CD4-positive, alpha-beta T cell treated with Interleukin-6 at 100 ng/mL for 8 hours (primary cell): ENCODE results near the gene DDC.
"Not testable (repeated sequence)": the region's sequence is repeated elsewhere in the genome, so short reads cannot be mapped to it uniquely, and the experiment has no call there.

ENCODE experiments used
- DNase-seq: peaks from one replicate; pipeline ENCODE4 v3.0.0-alpha.2; 2020; ENCODE audit warnings: mixed read lengths, low spot score

DDC gene

DNA sequence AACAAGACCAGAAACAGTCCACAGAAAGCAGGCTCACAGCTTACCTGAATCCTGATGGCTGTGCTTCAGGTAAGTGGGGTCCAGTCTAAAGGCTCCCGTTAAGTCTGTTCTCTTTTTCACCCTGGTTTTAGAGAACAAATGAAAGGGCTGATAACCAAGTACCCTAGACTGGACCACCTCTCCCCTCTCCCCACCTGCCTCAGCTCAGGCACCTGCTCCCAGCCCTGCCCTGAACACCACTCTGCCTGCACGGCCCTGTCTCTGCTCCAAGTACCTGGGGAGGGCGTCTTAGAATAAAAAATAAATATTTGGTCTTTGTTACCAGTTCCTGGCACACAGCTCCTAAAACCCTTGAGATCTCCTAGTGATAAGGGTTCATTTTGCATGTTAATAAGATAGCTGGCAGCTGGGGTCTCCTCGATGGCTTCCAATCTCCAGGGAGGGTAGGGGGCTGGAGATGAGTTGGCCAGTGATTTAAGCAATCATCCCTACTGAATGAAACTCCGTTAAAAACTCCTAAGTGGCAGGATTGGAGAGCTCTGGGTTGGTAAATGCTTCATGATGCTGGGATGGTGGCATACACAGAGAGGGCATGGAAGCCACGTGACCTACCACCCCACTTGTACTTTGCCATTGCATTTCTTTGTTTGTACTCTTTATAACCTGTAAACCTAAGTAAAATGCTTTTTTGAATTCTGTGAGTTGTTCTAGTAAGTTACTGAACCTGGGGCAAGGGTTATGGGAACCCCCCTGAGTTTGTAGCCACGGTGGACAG lies 85.3 kb downstream of the DDC start:
- no peak for DNase-seq

- no peak for DNase-seq
Observed at GRCh38 chr7:50477640-50478039, 87.6 kb downstream of the DDC start.

DNA sequence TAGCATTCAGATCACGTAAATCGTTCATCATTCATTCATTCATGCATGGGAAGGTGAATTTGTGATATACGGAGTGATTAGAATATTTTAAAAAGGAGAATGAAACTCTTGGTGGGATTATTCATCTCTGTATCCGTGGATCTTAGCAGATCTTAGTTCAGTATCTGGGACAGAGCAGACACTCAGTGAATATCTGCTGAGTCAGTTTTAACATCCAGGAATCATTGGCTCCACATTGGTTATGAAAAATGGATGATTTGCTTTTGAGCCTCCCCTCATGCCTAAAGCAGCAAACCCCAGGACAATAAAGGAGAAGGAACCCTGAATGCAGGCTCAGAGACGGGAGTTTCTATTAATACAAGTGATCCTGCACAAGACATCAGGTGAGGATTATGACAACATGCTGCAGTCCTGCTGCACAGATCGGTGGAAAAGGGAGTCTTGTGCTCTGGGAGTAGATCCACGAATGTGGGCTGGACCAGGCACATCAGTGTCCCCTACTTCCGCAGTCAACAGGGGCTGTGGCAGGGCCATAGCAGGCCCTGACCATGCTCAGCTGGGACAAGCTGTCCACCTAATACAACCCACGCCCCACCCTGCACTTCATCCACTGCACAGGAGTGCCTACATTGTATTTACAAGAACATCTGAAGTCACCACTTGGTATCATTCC lies 88.1 kb downstream of the DDC start:
- no peak for DNase-seq

DNA sequence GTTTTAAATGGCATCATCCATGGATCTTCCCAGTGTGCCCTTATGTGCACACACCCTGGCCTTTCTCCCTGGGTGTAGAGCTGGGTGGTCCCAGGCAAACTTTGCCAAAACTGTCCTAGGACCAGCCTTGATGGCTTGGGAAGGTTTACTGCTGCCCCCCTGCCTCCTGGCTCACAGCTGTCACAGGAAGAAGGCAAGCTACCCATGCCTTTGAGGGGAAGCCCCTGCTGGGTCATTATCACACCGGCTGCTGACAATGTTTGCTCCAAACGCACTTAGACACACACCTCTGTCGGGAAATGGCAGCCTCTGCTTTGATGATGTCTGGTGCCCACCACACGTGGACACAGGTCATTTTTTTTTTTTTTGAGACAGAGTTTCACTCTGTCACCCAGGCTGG lies 89.9 kb downstream of the DDC start:
- no peak for DNase-seq

GRCh38 chr7:50474382-50475160 lies 90.6 kb downstream of the DDC start:
- no peak for DNase-seq

- DNase-seq, result no peak
Observed at GRCh38 chr7:50473531-50473930, 91.7 kb downstream of the DDC start.

DNA sequence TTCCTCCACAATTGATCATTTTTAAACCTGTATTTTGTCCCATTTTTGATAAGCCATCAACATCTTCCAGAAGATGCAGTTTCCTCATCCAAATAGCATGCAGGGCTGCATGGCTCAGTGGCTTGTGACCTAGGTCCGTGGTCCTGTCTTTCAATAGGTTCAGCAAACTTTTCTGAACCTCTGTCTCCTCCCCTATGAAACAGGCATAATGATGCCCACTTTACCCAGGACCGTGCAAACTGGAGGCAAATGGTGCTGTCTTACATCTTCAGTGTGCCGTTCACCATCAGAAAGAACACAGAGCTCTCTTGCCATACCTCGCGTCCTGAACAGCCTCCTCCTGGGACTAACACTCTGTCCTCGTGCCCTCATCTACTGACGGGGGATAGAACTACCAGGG lies 92.8 kb downstream of the DDC start:
- DNase-seq, result no peak

GRCh38 chr7:50471970-50472369 lies 93.2 kb downstream of the DDC start:
- no peak for DNase-seq

- DNase-seq, result no peak
Observed at GRCh38 chr7:50470250-50471163, 94.7 kb downstream of the DDC start.

- no peak for DNase-seq
Observed at GRCh38 chr7:50469181-50469580, 96.0 kb downstream of the DDC start.

DNA sequence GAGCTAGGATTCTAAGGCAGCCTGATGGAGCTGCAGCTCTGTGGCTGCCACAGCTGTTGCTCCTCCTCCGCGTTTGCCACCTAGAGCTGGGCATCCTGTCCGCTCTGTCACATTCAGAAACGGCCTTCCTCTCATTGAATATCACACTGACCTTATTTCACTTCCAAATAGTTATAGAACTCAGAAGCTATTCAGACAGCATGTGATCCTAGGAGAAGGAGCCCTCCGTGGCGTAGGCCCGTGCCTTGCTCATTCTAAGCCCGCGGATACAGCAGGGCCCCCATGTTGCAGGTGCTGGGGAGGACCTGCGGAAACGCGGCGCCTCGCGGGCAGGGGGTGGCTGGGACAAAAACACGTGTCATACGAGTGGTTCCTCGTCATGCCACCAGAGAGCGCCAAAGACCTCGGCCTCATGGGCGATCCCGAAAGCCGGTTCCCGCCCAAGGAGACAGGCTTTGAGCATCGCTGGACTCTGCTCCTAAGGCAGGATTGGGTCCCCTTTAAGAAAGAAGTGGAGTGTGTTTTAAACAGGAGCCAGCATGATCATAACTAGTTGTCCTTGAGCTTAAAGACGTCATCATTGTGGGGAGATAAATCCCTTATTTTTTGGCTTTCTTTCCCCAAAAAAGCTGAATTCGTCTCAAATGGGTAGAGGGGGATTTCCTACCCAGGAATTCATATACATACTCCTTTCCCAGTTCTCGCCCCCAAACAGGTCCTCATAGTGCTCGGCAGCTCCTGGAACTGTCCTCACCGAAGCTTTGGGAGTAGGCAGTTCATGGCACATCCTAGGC lies 97.2 kb downstream of the DDC start:
- peak; percentile 78 for DNase-seq

DNA sequence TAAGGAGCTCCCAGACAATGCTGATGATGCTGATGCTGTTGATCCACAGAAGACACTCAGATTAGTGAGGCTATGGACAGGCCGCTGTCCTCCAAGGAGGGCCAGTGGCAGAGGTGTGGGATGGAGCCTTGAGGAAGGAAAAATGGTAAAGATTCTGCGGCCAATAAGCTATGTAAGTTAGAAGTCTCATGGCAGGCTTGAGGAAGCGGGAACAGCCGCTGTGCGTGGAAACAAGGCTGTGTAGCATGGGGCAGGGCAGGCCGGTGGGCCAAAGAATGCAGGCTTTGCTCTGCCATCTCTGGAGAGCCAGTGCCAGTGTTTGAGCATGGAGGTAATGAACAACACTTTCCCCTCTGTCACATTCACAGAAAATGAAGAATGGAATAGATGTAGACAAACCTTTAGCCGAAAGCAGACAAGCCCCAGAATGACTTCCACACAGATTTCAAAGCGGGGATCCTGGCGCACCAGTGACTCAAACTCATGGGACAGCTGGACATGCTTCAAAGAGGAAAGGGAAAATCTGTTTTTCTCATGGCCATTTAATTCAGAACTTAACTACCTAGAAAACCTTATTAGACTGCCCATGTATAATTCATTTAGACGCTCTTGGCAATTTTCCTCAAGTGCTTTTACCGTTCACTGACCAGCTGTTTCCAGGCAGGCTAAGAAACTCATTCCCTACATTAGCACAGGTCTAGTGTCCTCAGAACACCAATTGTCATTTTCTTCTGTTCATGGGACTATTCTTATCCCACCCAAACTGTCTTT lies 98.2 kb downstream of the DDC start:
- DNase-seq, result no peak

DNA sequence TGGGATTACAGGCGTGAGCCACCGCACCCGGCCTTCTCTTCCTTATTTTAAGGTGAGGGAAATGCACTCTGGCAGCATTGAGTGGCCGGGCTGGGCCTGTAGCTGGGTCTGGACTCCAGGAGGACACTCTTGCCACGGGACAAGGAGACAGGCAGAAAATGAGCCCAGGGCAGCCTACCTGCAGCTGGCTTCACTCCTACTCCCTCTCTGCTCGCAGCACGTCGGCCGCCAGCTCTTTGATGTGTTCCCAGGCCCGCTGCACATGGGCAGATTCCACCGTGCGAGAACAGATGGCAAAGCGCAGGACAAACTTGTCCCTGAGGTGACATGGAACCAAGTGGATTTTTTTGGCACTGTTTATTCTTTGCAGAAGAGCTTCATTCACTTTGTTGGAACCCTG lies 102.2 kb downstream of the DDC start:
- no peak for DNase-seq

DNA sequence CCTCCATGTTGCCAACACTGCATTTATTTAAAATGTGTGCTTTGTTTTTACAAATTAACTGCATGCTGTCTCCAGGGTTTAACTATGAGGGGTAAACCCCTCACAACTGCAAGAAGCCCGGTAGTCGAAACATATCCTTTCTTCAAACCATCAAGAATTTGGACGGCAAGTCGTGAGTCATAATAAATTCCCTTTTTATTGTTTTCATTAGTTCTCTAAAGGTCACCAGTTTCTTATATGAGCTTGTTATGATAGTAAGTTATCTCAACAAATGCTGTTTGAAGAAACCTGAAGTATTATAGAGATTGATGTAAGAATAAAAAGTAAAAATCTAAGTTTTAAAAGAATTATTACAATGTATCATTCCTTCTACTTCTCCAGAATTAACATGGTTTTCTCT lies 102.8 kb downstream of the DDC start:
- no peak for DNase-seq

GRCh38 chr7:50461695-50462094 lies 103.5 kb downstream of the DDC start:
- DNase-seq, result no peak

DNA sequence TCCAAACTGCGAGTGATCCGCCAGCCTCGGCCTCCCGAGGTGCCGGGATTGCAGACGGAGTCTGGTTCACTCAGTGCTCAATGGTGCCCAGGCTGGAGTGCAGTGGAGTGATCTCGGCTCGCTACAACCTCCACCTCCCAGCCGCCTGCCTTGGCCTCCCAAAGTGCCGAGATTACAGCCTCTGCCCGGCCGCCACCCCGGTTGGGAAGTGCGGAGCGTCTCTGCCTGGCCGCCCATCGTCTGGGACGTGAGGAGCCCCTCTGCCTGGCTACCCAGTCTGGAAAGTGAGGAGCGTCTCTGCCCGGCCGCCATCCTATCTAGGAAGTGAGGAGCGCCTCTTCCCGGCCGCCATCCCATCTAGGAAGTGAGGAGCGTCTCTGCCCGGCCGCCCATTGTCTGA lies 106.0 kb downstream of the DDC start:
- DNase-seq, result not testable (repeated sequence)

DNA sequence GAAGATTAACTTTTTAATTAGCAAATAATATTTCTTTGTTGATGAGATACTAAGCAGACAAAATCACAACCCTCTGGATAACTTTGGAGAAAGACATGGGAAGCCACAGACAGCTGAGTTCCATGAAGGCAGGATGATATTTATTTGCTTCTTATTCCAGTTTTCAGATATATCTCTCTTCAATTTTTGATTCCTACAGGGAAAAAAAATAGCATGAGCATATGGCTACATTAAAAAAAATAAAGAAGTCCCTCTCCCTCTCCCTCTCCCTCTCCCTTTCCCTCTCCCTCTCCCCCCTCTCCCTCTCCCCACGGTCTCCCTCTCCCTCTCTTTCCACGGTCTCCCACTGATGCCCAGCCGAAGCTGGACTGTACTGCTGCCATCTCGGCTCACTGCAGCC lies 106.6 kb downstream of the DDC start:
- DNase-seq, result not testable (repeated sequence)

DNA sequence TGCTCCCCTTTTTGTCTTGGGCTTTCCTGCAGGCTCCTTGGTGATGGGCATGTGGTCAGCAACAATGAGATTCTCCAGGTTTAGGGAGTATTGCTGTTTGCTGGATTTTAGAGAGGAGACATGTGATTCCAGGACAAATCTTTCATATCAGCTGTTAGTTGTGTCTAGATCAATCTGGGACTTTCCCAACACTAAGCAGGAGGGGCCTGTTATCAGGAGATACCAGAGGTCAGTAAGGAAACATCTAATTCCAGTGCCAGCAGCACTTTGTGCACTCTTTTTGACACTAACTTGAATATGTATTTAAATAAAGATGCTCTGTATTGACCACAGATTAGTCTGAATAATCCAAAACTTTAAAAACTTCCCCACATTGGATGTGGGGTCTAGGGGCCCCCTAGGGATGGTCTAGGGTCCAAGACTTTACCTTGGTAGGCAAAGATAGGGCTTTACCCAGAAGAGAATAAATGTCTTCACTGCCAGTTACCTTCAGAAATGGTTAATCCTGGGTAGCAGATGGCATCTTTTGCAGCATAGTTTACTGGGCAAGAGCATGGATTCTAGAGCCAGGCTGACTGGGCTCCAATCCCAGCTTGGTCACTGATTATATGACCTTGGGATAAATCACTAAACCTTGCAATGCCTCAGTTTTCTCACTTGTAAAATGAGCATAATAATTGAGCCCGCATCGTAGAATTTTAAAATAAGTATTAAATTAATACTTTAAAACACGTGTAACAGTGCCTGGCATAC lies 108.7 kb downstream of the DDC start:
- no peak for DNase-seq

- DNase-seq, result no peak
Observed at GRCh38 chr7:50455658-50456057, 109.5 kb downstream of the DDC start.

GRCh38 chr7:50454968-50455367 lies 110.2 kb downstream of the DDC start:
- DNase-seq, result no peak
